DND-41 (cell line): ENCODE results near the gene PPFIA1.

ENCODE experiments used
- ATAC-seq: fragments of 200-7000 bp; cut with Tn5 transposase; 3 replicates; pipeline ENCODE4 v1.9.1; 2021; ENCODE audit warnings: low read depth; ENCODE audit not compliant: insufficient read depth
- DNase-seq: peaks from one replicate; pipeline ENCODE4 v3.0.0-alpha.2; 2020
- H2AFZ ChIP-seq: 2 replicates; pipeline ENCODE4 v1.6.0; 2012; ENCODE audit warnings: low read depth, low read length
- H3K27ac ChIP-seq: 2 replicates; pipeline ENCODE4 v1.5.1; 2012; ENCODE audit warnings: low read length, inconsistent platforms
- H3K27me3 ChIP-seq: fragments of 200-600 bp; sonication (generic); 2 replicates; pipeline ENCODE4 v1.6.0; 2012; ENCODE audit warnings: low read length, mild to moderate bottlenecking, inconsistent platforms; ENCODE audit not compliant: insufficient read depth, poor library complexity
- H3K36me3 ChIP-seq: 2 replicates; pipeline ENCODE4 v1.5.1; 2012; ENCODE audit warnings: low read length, inconsistent platforms; ENCODE audit not compliant: insufficient read depth
- H3K4me1 ChIP-seq: 2 replicates; pipeline ENCODE4 v1.5.1; 2012; ENCODE audit warnings: mild to moderate bottlenecking, low read length; ENCODE audit not compliant: insufficient read depth
- H3K4me2 ChIP-seq: 2 replicates; pipeline ENCODE4 v1.6.0; 2012; ENCODE audit warnings: mild to moderate bottlenecking, moderate library complexity, low read length, inconsistent platforms; ENCODE audit not compliant: insufficient read depth
- H3K4me3 ChIP-seq, 2 experiments: fragments of 200-600 bp in 1 of 2; shearing (Covaris generic) in 1 of 2; 2 replicates each; pipeline ENCODE4 v1.5.1; 2012 to 2016; ENCODE audit warnings: inconsistent platforms in 2 of 2, low read length in 2 of 2, mild to moderate bottlenecking in 2 of 2, low read depth in 1 of 2, moderate library complexity in 1 of 2
- H3K79me2 ChIP-seq: 2 replicates; pipeline ENCODE4 v1.6.0; 2012; ENCODE audit warnings: low read length, inconsistent platforms; ENCODE audit not compliant: insufficient read depth
- H3K9ac ChIP-seq: 2 replicates; pipeline ENCODE4 v1.6.0; 2012; ENCODE audit warnings: low read depth, mild to moderate bottlenecking, inconsistent platforms, low read length, moderate library complexity
- H3K9me3 ChIP-seq: 2 replicates; pipeline ENCODE4 v1.5.1; 2012; ENCODE audit warnings: low read length, moderate library complexity, mild to moderate bottlenecking, inconsistent platforms; ENCODE audit not compliant: insufficient read depth, severe bottlenecking
- H4K20me1 ChIP-seq: 2 replicates; pipeline ENCODE4 v1.6.0; 2012; ENCODE audit warnings: low read length; ENCODE audit not compliant: insufficient read depth
- EZH2 ChIP-seq: IDR thresholded peaks from 3 replicates; pipeline ENCODE4 v1.6.1; 2012; ENCODE audit warnings: borderline replicate concordance, low read depth, mild to moderate bottlenecking, moderate library complexity, low read length, inconsistent platforms; ENCODE audit not compliant: severe bottlenecking
- TF ChIP-seq, protein P1 (sequence below): IDR thresholded peaks from 2 replicates; pipeline ENCODE4 v1.5.1; 2012; ENCODE audit warnings: borderline replicate concordance, low read length, moderate library complexity, mild to moderate bottlenecking; ENCODE audit not compliant: poor library complexity, severe bottlenecking; ENCODE audit errors: extremely low read depth

Gene PPFIA1

DNA sequence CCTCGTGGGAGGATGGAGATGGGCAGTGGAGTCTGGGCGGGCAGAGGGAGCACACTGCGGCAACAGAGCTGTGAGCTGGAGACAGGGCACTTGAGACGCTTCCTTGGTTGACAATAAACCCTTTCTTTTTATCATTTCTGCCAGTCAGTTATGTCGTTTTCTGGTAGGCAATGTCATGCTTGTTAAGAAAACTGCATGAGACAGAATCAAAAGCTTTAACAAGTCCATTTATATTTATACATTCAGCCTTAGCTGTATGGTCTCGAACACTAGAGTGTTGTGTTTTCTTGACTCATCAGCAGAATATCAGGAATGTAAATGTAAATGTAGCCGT lies 31.9 kb downstream of the PPFIA1 start:
- TF ChIP-seq, protein P1, sequence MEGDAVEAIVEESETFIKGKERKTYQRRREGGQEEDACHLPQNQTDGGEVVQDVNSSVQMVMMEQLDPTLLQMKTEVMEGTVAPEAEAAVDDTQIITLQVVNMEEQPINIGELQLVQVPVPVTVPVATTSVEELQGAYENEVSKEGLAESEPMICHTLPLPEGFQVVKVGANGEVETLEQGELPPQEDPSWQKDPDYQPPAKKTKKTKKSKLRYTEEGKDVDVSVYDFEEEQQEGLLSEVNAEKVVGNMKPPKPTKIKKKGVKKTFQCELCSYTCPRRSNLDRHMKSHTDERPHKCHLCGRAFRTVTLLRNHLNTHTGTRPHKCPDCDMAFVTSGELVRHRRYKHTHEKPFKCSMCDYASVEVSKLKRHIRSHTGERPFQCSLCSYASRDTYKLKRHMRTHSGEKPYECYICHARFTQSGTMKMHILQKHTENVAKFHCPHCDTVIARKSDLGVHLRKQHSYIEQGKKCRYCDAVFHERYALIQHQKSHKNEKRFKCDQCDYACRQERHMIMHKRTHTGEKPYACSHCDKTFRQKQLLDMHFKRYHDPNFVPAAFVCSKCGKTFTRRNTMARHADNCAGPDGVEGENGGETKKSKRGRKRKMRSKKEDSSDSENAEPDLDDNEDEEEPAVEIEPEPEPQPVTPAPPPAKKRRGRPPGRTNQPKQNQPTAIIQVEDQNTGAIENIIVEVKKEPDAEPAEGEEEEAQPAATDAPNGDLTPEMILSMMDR: no peak
- no peak for TF ChIP-seq EZH2
- Histone ChIP-seq H3K9me3 (no peaks in the 10 kb centered on the region), H3K4me2 (no peak overlapping the region), H3K4me1 (no peaks in the 10 kb centered on the region), H3K9ac (no peak overlapping the region), H3K27me3 (no peaks in the 10 kb centered on the region), H4K20me1 (peaks cover 36% of the 10 kb centered on the region), H3K4me3 (no peak overlapping the region), H3K27ac (no peak overlapping the region), H3K36me3 (peaks cover 49% of the 10 kb centered on the region), H2AFZ (no peak overlapping the region), H3K79me2 (peaks cover 30% of the 10 kb centered on the region)
- no peak for ATAC-seq
- no peak for DNase-seq

DNA sequence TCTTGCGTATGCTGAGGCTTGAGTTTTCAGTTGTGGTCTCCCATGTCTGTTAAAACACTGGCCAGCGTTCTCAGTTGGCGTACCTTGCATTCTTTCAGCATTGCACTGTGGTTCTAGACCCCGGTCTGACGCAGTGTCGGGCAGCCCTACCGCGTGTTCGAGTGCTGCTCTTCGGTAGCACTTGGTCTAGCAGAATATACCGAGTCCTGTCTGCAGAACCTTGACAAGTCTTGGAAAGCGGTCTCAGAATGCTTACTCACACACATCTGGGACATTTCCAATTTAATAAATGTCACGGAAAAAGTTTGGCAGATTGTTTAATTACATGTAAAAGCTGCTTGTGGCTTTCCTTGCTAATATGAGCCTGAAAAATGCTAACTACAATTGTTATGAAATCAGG lies 32.6 kb downstream of the PPFIA1 start:
- Histone ChIP-seq H3K9me3 (no peaks in the 10 kb centered on the region), H2AFZ (no peak overlapping the region), H3K9ac (no peak overlapping the region), H3K27ac (no peak overlapping the region), H3K79me2 (peaks cover 30% of the 10 kb centered on the region), H4K20me1 (peaks cover 30% of the 10 kb centered on the region), H3K4me2 (no peak overlapping the region), H3K4me3 (no peak overlapping the region), H3K27me3 (no peaks in the 10 kb centered on the region), H3K36me3 (peaks cover 56% of the 10 kb centered on the region), H3K4me1 (no peaks in the 10 kb centered on the region)
- TF ChIP-seq, protein P1: no peak
- TF ChIP-seq EZH2: no peak
- ATAC-seq: no peak
- DNase-seq: no peak

DNA sequence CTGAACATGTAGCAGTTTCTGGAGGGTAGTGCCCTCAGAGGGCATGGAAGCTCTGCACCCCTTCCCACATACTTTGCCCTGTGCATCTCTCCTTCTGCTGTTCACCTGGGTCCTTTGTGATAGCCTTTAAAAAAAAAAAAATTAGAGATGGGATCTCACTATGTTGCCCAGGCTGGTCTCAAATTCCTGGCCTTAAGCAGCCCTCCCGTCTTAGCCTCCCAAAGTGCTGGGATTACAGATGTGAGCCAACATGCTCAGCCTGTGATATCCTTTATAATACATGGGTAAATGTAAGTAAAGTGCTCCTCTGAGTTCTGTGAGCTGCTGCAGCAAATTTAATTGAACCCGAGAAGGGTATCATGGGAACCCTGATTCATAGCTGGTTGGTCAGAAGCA lies 33.7 kb downstream of the PPFIA1 start:
- DNase-seq (no peak), ATAC-seq (no peak)
- peaks cover 30% of the 10 kb centered on the region for H4K20me1 ChIP-seq
- no peak overlapping the region for H3K27ac ChIP-seq
- no peak overlapping the region for H3K4me3 ChIP-seq
- no peaks in the 10 kb centered on the region for H3K27me3 ChIP-seq
- no peaks in the 10 kb centered on the region for H3K9me3 ChIP-seq
- H2AFZ ChIP-seq: no peak overlapping the region
- peaks cover 33% of the 10 kb centered on the region for H3K79me2 ChIP-seq
- no peak overlapping the region for H3K9ac ChIP-seq
- H3K4me2 ChIP-seq: no peak overlapping the region
- TF ChIP-seq, protein P1: no peak
- TF ChIP-seq EZH2: no peak
- no peaks in the 10 kb centered on the region for H3K4me1 ChIP-seq
- H3K36me3 ChIP-seq: peaks cover 51% of the 10 kb centered on the region

DNA sequence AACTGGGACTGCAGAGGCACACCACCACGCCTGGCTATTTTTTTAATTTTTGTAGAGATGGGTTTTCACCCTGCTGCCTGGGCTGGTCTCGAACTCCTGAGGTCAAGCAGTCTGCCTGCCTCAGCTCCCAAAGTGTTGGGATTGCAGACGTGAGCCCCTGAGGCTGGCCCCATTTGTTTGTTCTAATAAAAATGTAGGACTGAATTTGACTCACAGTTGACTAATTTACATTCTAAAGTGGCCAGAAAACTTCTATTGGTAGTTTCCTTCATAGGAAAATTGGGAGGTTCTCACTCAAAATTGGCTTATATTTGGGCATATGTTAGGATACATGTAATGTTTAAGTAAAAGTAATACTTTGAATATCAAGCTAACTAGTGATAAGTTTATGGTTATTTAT lies 35.0 kb downstream of the PPFIA1 start:
- ATAC-seq: no peak

More for the DNA sequence above, 35.0 kb downstream of the PPFIA1 start:
- no peaks in the 10 kb centered on the region for H3K4me1 ChIP-seq
- H3K9me3 ChIP-seq: no peaks in the 10 kb centered on the region
- H3K4me2 ChIP-seq: no peak overlapping the region
- no peaks in the 10 kb centered on the region for H3K27me3 ChIP-seq
- TF ChIP-seq EZH2: no peak
- no peak overlapping the region for H3K4me3 ChIP-seq
- H2AFZ ChIP-seq: no peak overlapping the region
- H3K79me2 ChIP-seq: peaks cover 34% of the 10 kb centered on the region
- H3K9ac ChIP-seq: no peak overlapping the region
- H3K36me3 ChIP-seq: peaks cover 47% of the 10 kb centered on the region
- DNase-seq: no peak
- H4K20me1 ChIP-seq: peaks cover 25% of the 10 kb centered on the region
- H3K27ac ChIP-seq: no peak overlapping the region
